ENCODE measurements around the gene CD28.

DNA sequence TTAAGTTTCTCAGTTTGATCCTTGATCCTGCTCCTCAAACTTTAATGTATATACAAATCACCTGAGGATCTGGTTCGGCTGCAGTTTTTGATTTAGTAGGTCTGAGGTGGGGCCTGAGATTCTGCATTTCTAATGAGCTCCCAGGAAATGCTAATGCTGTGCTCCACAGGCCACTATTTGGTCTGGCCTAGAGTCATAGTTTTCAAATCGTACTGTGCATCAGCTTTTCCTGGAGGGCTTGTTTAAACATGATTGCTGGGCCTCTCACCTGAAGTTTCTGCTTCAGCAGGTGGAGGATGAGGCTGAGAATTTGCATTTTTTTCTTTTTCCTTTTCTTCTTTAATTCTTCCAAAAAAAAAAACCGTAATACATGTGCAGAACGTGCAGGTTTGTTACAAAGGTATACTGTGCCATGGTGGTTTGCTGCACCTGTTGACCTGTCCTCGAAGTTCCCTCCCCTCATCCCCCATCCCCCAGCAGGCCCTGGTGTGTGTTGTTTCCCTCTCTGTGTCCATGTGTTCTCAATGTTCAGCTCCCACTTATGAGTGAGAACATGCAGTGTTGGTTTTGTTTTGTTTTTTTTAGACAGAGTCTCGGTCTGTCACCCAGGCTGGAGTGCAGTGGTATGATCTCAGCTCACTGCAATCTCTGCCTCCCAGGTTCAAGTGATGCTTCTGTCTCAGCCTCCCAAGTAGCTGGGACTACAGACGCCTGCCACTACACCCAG lies 42.2 kb upstream of the CD28 start:
- no peak for TF ChIP-seq EZH2 (IDR thresholded peaks at IDR 0.05; ENCODE audit: borderline replicate concordance, low read length)
- TF ChIP-seq, protein P1, sequence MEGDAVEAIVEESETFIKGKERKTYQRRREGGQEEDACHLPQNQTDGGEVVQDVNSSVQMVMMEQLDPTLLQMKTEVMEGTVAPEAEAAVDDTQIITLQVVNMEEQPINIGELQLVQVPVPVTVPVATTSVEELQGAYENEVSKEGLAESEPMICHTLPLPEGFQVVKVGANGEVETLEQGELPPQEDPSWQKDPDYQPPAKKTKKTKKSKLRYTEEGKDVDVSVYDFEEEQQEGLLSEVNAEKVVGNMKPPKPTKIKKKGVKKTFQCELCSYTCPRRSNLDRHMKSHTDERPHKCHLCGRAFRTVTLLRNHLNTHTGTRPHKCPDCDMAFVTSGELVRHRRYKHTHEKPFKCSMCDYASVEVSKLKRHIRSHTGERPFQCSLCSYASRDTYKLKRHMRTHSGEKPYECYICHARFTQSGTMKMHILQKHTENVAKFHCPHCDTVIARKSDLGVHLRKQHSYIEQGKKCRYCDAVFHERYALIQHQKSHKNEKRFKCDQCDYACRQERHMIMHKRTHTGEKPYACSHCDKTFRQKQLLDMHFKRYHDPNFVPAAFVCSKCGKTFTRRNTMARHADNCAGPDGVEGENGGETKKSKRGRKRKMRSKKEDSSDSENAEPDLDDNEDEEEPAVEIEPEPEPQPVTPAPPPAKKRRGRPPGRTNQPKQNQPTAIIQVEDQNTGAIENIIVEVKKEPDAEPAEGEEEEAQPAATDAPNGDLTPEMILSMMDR (IDR thresholded peaks at IDR 0.05; ENCODE audit: low read length) = no peak
